Measurements from ENCODE around the gene OR3A2. TPM values are rescaled to one million over a fixed set of nuclear protein-coding genes. Genes with fewer than 3 reads are reported as not detected.
"Not testable (repeated sequence)": the region's sequence is repeated elsewhere in the genome, so short reads cannot be mapped to it uniquely, and the experiment has no call there.

Gene OR3A2
- total and polyA plus RNA-seq, 2 donors (not counting 1 experiment from before 2014, with no cell fraction given) = not detected

GRCh38 chr17:3260600-3260999, 125.5 kb downstream of the OR3A2 start:
- H2AFZ ChIP-seq (ENCODE audit: low read length) = no peak overlapping the region

GRCh38 chr17:3260163-3260562, 125.9 kb downstream of the OR3A2 start:
- H3K79me2 ChIP-seq (ENCODE audit: control insufficient read depth, insufficient read depth, low read length) = no peaks in the 10 kb centered on the region
- H3K27ac ChIP-seq (ENCODE audit: insufficient read depth, low read length) = no peak overlapping the region
- no peak overlapping the region for H3K9ac ChIP-seq (ENCODE audit: insufficient read depth, low read length)
- no peak overlapping the region for H2AFZ ChIP-seq (ENCODE audit: low read length)
- H3K9me3 ChIP-seq (ENCODE audit: control insufficient read depth, insufficient read depth, low read depth, low read length) = no peaks in the 10 kb centered on the region
- DNase-seq (ENCODE audit: low read depth in 2 of 2) = no peak
- TF ChIP-seq CTCF (conservative IDR thresholded peaks at IDR 0.05 in 1 of 2, IDR thresholded peaks at IDR 0.05 in 1 of 2; ENCODE audit: low read depth in 1 of 2, low read length in 2 of 2) (no peak), EZH2 (IDR thresholded peaks at IDR 0.05; ENCODE audit: low read length, missing control alignments) (no peak)
- H4K20me1 ChIP-seq (ENCODE audit: control insufficient read depth, extremely low read depth, insufficient read depth, low read length) = no peaks in the 10 kb centered on the region
- no peak overlapping the region for H3K4me2 ChIP-seq (ENCODE audit: extremely low read depth, insufficient read depth, low read length)
- no peaks in the 10 kb centered on the region for H3K36me3 ChIP-seq (ENCODE audit: control insufficient read depth, insufficient read depth, low read length)
- no peak overlapping the region for H3K4me3 ChIP-seq (replicated peaks in 1 of 4; ENCODE audit: control extremely low read depth in 1 of 4, insufficient read depth in 1 of 4, low read depth in 3 of 4, low read length in 4 of 4)
- no peaks in the 10 kb centered on the region for H3K27me3 ChIP-seq (ENCODE audit: control insufficient read depth, insufficient read depth, low read length)
- H3K4me1 ChIP-seq (ENCODE audit: control insufficient read depth, extremely low read depth, insufficient read depth, low read length) = no peaks in the 10 kb centered on the region

More at GRCh38 chr17:3260600-3260999, 125.5 kb downstream of the OR3A2 start:
- Histone ChIP-seq H3K4me3 (replicated peaks in 1 of 4; ENCODE audit: control extremely low read depth in 1 of 4, insufficient read depth in 1 of 4, low read depth in 3 of 4, low read length in 4 of 4) (no peak overlapping the region), H3K79me2 (ENCODE audit: control insufficient read depth, insufficient read depth, low read length) (no peaks in the 10 kb centered on the region), H3K36me3 (ENCODE audit: control insufficient read depth, insufficient read depth, low read length) (no peaks in the 10 kb centered on the region), H3K27me3 (ENCODE audit: control insufficient read depth, insufficient read depth, low read length) (no peaks in the 10 kb centered on the region), H3K4me1 (ENCODE audit: control insufficient read depth, extremely low read depth, insufficient read depth, low read length) (no peaks in the 10 kb centered on the region), H3K4me2 (ENCODE audit: extremely low read depth, insufficient read depth, low read length) (no peak overlapping the region), H3K9ac (ENCODE audit: insufficient read depth, low read length) (no peak overlapping the region), H3K27ac (ENCODE audit: insufficient read depth, low read length) (no peak overlapping the region), H3K9me3 (ENCODE audit: control insufficient read depth, insufficient read depth, low read depth, low read length) (no peaks in the 10 kb centered on the region), H4K20me1 (ENCODE audit: control insufficient read depth, extremely low read depth, insufficient read depth, low read length) (no peaks in the 10 kb centered on the region)
- TF ChIP-seq EZH2 (IDR thresholded peaks at IDR 0.05; ENCODE audit: low read length, missing control alignments) (no peak), CTCF (conservative IDR thresholded peaks at IDR 0.05 in 1 of 2, IDR thresholded peaks at IDR 0.05 in 1 of 2; ENCODE audit: low read depth in 1 of 2, low read length in 2 of 2) (no peak)
- no peak for DNase-seq (ENCODE audit: low read depth in 2 of 2)

- Histone ChIP-seq H3K4me1 (ENCODE audit: control insufficient read depth, extremely low read depth, insufficient read depth, low read length) (no peaks in the 10 kb centered on the region), H3K4me2 (ENCODE audit: extremely low read depth, insufficient read depth, low read length) (no peak overlapping the region), H3K36me3 (ENCODE audit: control insufficient read depth, insufficient read depth, low read length) (no peaks in the 10 kb centered on the region), H3K79me2 (ENCODE audit: control insufficient read depth, insufficient read depth, low read length) (no peaks in the 10 kb centered on the region), H3K27ac (ENCODE audit: insufficient read depth, low read length) (no peak overlapping the region), H3K9ac (ENCODE audit: insufficient read depth, low read length) (no peak overlapping the region), H3K4me3 (replicated peaks in 1 of 4; ENCODE audit: control extremely low read depth in 1 of 4, insufficient read depth in 1 of 4, low read depth in 3 of 4, low read length in 4 of 4) (no peak overlapping the region), H3K9me3 (ENCODE audit: control insufficient read depth, insufficient read depth, low read depth, low read length) (no peaks in the 10 kb centered on the region), H4K20me1 (ENCODE audit: control insufficient read depth, extremely low read depth, insufficient read depth, low read length) (no peaks in the 10 kb centered on the region), H3K27me3 (ENCODE audit: control insufficient read depth, insufficient read depth, low read length) (no peaks in the 10 kb centered on the region), H2AFZ (ENCODE audit: low read length) (no peak overlapping the region)
- no peak for DNase-seq (ENCODE audit: low read depth in 2 of 2)
- no peak for TF ChIP-seq EZH2 (IDR thresholded peaks at IDR 0.05; ENCODE audit: low read length, missing control alignments)
- no peak for TF ChIP-seq CTCF (conservative IDR thresholded peaks at IDR 0.05 in 1 of 2, IDR thresholded peaks at IDR 0.05 in 1 of 2; ENCODE audit: low read depth in 1 of 2, low read length in 2 of 2)
Observed at GRCh38 chr17:3256575-3256974, 129.5 kb downstream of the OR3A2 start.

- not testable (repeated sequence) for H4K20me1 ChIP-seq (ENCODE audit: control insufficient read depth, extremely low read depth, insufficient read depth, low read length); H3K27ac ChIP-seq (ENCODE audit: insufficient read depth, low read length); H3K9me3 ChIP-seq (ENCODE audit: control insufficient read depth, insufficient read depth, low read depth, low read length); H3K36me3 ChIP-seq (ENCODE audit: control insufficient read depth, insufficient read depth, low read length); H3K4me3 ChIP-seq (replicated peaks in 1 of 4; ENCODE audit: control extremely low read depth in 1 of 4, insufficient read depth in 1 of 4, low read depth in 3 of 4, low read length in 4 of 4); H3K27me3 ChIP-seq (ENCODE audit: control insufficient read depth, insufficient read depth, low read length); H3K79me2 ChIP-seq (ENCODE audit: control insufficient read depth, insufficient read depth, low read length); DNase-seq (ENCODE audit: low read depth in 2 of 2); H3K4me1 ChIP-seq (ENCODE audit: control insufficient read depth, extremely low read depth, insufficient read depth, low read length); H3K4me2 ChIP-seq (ENCODE audit: extremely low read depth, insufficient read depth, low read length); H2AFZ ChIP-seq (ENCODE audit: low read length); H3K9ac ChIP-seq (ENCODE audit: insufficient read depth, low read length)
Observed at GRCh38 chr17:3249013-3249412, 137.1 kb downstream of the OR3A2 start.

GRCh38 chr17:3244841-3245240, 141.3 kb downstream of the OR3A2 start:
- not testable (repeated sequence) for H3K36me3 ChIP-seq (ENCODE audit: control insufficient read depth, insufficient read depth, low read length); H3K9me3 ChIP-seq (ENCODE audit: control insufficient read depth, insufficient read depth, low read depth, low read length); H3K4me3 ChIP-seq (replicated peaks in 1 of 4; ENCODE audit: control extremely low read depth in 1 of 4, insufficient read depth in 1 of 4, low read depth in 3 of 4, low read length in 4 of 4); H3K79me2 ChIP-seq (ENCODE audit: control insufficient read depth, insufficient read depth, low read length); DNase-seq (ENCODE audit: low read depth in 2 of 2); H3K4me1 ChIP-seq (ENCODE audit: control insufficient read depth, extremely low read depth, insufficient read depth, low read length); H3K4me2 ChIP-seq (ENCODE audit: extremely low read depth, insufficient read depth, low read length); H4K20me1 ChIP-seq (ENCODE audit: control insufficient read depth, extremely low read depth, insufficient read depth, low read length); H2AFZ ChIP-seq (ENCODE audit: low read length); H3K9ac ChIP-seq (ENCODE audit: insufficient read depth, low read length); H3K27me3 ChIP-seq (ENCODE audit: control insufficient read depth, insufficient read depth, low read length); H3K27ac ChIP-seq (ENCODE audit: insufficient read depth, low read length)

All from fibroblast of lung (primary cell).